ENCODE results near the gene RPS14. TPM values are rescaled to one million over a fixed set of nuclear protein-coding genes. Genes with fewer than 3 reads are reported as not detected.

RPS14 gene
- total and polyA plus RNA-seq, 9 of the 15 experiments (the other 6 are each of a cell fraction or from before 2014, with no cell fraction given) = 1,824 to 5,983 (median 3,017) TPM

DNA sequence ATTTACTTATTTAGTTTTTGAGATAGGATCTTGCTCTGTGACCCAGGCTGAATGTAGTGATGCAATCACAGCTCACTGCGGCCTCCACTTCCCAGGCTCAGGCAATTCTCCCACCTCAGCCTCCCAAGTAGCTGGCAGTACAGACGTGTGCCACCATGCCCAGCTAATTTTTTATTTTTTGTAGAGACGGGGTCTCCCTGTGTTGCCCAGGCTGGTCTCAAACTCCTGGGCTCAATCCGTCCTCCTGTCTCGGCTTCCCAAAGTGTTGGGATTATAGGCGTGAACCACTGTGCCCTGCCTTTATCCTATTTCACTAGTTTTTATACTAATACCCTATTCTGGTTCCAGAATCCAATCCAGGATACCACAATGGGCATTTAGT lies 6.8 kb downstream of the RPS14 start:
- Histone ChIP-seq H3K9me3 (replicated peaks; ENCODE audit: control insufficient read depth, insufficient read depth, low read depth, low read length) (no peaks in the 10 kb centered on the region), H3K27ac (ENCODE audit: extremely low read depth, low read depth, low read length) (no peak overlapping the region), H2AFZ (ENCODE audit: low read depth, low read length) (no peak overlapping the region), H3K79me2 (ENCODE audit: control insufficient read depth, insufficient read depth, low read length) (peaks cover 21% of the 10 kb centered on the region), H3K36me3 (ENCODE audit: control insufficient read depth, insufficient read depth, low read length) (peaks cover 47% of the 10 kb centered on the region), H3K4me1 (replicated peaks in 1 of 2; ENCODE audit: control insufficient read depth in 2 of 2, insufficient read depth in 2 of 2, low read length in 2 of 2) (peaks cover 8 to 21% of the 10 kb centered on the region in 2 experiments; a peak in 4 of 5 replicates), H3K27me3 (ENCODE audit: control insufficient read depth in 2 of 2, insufficient read depth in 2 of 2, low read length in 2 of 2) (no peaks in the 10 kb centered on the region), H3K9me1 (ENCODE audit: control insufficient read depth, insufficient read depth, low read length) (no peaks in the 10 kb centered on the region), H3K9ac (ENCODE audit: insufficient read depth in 1 of 2, low read depth in 2 of 2, low read length in 2 of 2) (no peak overlapping the region), H4K20me1 (replicated peaks; ENCODE audit: control insufficient read depth, insufficient read depth, low read length) (peaks cover 24% of the 10 kb centered on the region), H3K4me3 (no peak overlapping the region), H3K4me2 (ENCODE audit: insufficient read depth, low read length) (no peak overlapping the region)
- no TSS peak for BruUV-seq (replicated peaks)
- no peak for DNase-seq (ENCODE audit: extremely low read depth in 1 of 4, low spot score in 3 of 4)
- in situ Hi-C loops (cut with MboI) (no loop called here), intact Hi-C loops (cut with micrococcal nuclease) (no loop called here)
- ChIA-PET POLR2A (interaction anchor here (0.7 to 2.2 kb wide), 4 partner anchors 10 to 154 kb away, joined by 3 to 17 read pairs (median 4); no protein-coding TSS in a partner anchor), CTCF (ENCODE audit: low intra/inter-chr PET ratio) (no interaction called here)
- 53% methylated on average over 6 of the region's 6 CpGs for WGBS (ENCODE audit: insufficient coverage, low coverage, missing lambda C conversion rate)
- ATAC-seq = peak; percentile 11
- FAIRE-seq = no peak
- TF ChIP-seq POLR2AphosphoS5 (IDR thresholded peaks at IDR 0.05; ENCODE audit: control insufficient read depth, insufficient read depth, low read depth, low read length) (peak; percentile 51; the same call in 1 of the 2 replicates), HSF4 (CRISPR knock-in tag; IDR thresholded peaks at IDR 0.05; ENCODE audit: borderline replicate concordance) (no peak), CEBPG (CRISPR knock-in tag; IDR thresholded peaks at IDR 0.05) (peak; percentile 32; the same call in 1 of the 2 replicates), CEBPG (tag; conservative IDR thresholded peaks at IDR 0.05 in 1 of 2, IDR thresholded peaks at IDR 0.05 in 1 of 2) (peak; percentile 60 to 73; a peak in 3 of 4 replicates), RBM25 (IDR thresholded peaks at IDR 0.05; ENCODE audit: low read depth, low read length, severe bottlenecking) (peak; percentile 19), NCOR1 (IDR thresholded peaks at IDR 0.05) (0 out of 2 replicates have a peak, but pooled peaks have one; percentile 18), CEBPB (tag; IDR thresholded peaks at IDR 0.05) (peak; percentile 73), CTBP1 (IDR thresholded peaks at IDR 0.05; ENCODE audit: borderline replicate concordance) (no peak), ZNF12 (CRISPR knock-in tag; IDR thresholded peaks at IDR 0.05) (no peak), STAT5A (IDR thresholded peaks at IDR 0.05; ENCODE audit: borderline replicate concordance, low read length) (no peak), RBFOX2 (IDR thresholded peaks at IDR 0.05; ENCODE audit: low read depth, low read length) (0 out of 2 replicates have a peak, but pooled peaks have one; percentile 24), ZNF124 (CRISPR knock-in tag; IDR thresholded peaks at IDR 0.05) (no peak), POLR2G (IDR thresholded peaks at IDR 0.05; ENCODE audit: low read depth, low read length) (peak; percentile 43; the same call in 1 of the 2 replicates)
- TF ChIP-seq, protein P1, sequence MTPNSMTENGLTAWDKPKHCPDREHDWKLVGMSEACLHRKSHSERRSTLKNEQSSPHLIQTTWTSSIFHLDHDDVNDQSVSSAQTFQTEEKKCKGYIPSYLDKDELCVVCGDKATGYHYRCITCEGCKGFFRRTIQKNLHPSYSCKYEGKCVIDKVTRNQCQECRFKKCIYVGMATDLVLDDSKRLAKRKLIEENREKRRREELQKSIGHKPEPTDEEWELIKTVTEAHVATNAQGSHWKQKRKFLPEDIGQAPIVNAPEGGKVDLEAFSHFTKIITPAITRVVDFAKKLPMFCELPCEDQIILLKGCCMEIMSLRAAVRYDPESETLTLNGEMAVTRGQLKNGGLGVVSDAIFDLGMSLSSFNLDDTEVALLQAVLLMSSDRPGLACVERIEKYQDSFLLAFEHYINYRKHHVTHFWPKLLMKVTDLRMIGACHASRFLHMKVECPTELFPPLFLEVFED (CRISPR knock-in tag; conservative IDR thresholded peaks at IDR 0.05) = 0 out of 2 replicates have a peak, but pooled peaks have one; percentile 2
- TF ChIP-seq, protein P2, sequence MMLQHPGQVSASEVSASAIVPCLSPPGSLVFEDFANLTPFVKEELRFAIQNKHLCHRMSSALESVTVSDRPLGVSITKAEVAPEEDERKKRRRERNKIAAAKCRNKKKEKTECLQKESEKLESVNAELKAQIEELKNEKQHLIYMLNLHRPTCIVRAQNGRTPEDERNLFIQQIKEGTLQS (IDR thresholded peaks at IDR 0.05) = peak; percentile 82
- TF ChIP-seq, protein P2 (CRISPR knock-in tag; conservative IDR thresholded peaks at IDR 0.05) = no peak
- TF ChIP-seq, protein P3, sequence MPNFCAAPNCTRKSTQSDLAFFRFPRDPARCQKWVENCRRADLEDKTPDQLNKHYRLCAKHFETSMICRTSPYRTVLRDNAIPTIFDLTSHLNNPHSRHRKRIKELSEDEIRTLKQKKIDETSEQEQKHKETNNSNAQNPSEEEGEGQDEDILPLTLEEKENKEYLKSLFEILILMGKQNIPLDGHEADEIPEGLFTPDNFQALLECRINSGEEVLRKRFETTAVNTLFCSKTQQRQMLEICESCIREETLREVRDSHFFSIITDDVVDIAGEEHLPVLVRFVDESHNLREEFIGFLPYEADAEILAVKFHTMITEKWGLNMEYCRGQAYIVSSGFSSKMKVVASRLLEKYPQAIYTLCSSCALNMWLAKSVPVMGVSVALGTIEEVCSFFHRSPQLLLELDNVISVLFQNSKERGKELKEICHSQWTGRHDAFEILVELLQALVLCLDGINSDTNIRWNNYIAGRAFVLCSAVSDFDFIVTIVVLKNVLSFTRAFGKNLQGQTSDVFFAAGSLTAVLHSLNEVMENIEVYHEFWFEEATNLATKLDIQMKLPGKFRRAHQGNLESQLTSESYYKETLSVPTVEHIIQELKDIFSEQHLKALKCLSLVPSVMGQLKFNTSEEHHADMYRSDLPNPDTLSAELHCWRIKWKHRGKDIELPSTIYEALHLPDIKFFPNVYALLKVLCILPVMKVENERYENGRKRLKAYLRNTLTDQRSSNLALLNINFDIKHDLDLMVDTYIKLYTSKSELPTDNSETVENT (CRISPR knock-in tag; IDR thresholded peaks at IDR 0.05) = no peak
- TF ChIP-seq, protein P4, sequence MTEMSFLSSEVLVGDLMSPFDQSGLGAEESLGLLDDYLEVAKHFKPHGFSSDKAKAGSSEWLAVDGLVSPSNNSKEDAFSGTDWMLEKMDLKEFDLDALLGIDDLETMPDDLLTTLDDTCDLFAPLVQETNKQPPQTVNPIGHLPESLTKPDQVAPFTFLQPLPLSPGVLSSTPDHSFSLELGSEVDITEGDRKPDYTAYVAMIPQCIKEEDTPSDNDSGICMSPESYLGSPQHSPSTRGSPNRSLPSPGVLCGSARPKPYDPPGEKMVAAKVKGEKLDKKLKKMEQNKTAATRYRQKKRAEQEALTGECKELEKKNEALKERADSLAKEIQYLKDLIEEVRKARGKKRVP (CRISPR knock-in tag; IDR thresholded peaks at IDR 0.05) = 0 out of 2 replicates have a peak, but pooled peaks have one; percentile 12
